ENCODE data around the gene LRRC31. TPM values are rescaled to one million over a fixed set of nuclear protein-coding genes. Genes with fewer than 3 reads are reported as not detected.

LRRC31 gene
- total and polyA plus RNA-seq, 12 donors, result not detected

DNA sequence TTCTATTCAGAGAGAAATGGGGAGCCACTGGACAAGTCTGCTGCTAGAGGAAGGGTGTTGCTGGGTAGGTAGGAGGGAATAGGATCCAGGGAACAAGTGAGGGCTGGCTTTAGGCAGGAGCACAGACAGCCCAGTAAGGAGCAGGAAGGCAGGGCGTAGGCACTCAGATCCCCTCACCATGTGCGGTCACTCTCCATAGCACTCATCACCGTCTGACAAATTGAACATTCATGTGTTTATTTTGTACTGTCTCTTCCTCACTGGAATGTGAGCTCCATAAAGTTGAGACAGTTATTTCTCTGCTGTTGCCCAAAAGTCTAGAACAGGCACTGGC lies 32.8 kb downstream of the LRRC31 start:
- TF ChIP-seq, protein P1, sequence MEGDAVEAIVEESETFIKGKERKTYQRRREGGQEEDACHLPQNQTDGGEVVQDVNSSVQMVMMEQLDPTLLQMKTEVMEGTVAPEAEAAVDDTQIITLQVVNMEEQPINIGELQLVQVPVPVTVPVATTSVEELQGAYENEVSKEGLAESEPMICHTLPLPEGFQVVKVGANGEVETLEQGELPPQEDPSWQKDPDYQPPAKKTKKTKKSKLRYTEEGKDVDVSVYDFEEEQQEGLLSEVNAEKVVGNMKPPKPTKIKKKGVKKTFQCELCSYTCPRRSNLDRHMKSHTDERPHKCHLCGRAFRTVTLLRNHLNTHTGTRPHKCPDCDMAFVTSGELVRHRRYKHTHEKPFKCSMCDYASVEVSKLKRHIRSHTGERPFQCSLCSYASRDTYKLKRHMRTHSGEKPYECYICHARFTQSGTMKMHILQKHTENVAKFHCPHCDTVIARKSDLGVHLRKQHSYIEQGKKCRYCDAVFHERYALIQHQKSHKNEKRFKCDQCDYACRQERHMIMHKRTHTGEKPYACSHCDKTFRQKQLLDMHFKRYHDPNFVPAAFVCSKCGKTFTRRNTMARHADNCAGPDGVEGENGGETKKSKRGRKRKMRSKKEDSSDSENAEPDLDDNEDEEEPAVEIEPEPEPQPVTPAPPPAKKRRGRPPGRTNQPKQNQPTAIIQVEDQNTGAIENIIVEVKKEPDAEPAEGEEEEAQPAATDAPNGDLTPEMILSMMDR (IDR thresholded peaks at IDR 0.05), result no peak
- H3K36me3 ChIP-seq, result no peaks in the 10 kb centered on the region
- WGBS, 2 donors, result 81% methylated on average over 3 of the region's 3 CpGs
- intact Hi-C loops (cut with DNase I), result no loop called here
- H3K9me3 ChIP-seq, result no peaks in the 10 kb centered on the region
- no peak overlapping the region for H3K27ac ChIP-seq
- H3K4me1 ChIP-seq, result no peaks in the 10 kb centered on the region
- H3K4me3 ChIP-seq, result no peak overlapping the region
- DNase-seq (no peak), ATAC-seq (peak in 1 of 8 donors; percentile 15)
- peaks cover 0 to under 1% (median 0%) of the 10 kb centered on the region in 7 donors for H3K27me3 ChIP-seq

DNA sequence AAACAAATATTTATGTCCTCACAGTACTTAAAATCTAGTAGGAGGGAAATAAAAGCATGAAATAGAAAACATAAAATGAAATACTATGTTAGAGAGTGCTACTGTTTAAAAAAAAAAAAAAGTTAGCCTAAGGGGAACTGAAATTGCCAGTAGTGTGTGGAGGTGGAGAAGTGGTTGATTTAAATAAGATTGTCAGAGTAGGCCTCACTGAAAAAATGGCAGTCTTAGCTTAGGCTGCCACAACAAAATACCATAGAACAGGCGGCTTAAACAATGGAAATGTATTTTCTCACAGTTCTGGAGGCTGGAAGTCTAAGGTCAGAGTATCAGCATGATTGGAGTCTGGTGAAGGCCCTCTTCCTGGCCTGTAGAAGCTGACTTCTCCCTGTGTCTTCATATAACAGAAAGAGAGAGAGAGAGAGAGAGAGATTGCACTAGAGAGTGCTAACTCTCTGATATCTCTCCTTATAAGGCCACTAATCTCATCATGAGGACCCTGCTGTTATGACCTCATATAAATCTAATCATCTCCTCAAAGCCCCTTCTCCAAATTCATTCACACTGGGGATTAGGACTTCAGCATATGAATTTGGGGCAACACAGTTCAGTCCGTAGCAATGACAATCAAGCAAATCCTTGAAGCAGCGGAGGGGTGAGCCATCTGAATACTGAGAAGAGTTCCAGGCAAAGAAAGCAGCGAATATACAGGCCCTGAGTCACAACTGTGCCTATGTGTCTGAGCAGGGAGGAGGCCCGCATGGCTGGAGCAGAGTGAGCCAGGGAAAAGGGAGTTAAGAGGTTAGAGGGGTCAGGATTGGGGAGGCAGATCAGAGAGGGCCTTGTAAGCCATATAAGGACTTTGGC lies 33.4 kb downstream of the LRRC31 start:
- intact Hi-C loops (cut with DNase I), result no loop called here
- no peaks in the 10 kb centered on the region for H3K4me1 ChIP-seq
- DNase-seq, result no peak
- 77 to 80% methylated on average over 5 of the region's 5 CpGs for WGBS, 2 donors
- peaks cover 0 to 4% (median 0%) of the 10 kb centered on the region in 7 donors for H3K27me3 ChIP-seq
- H3K4me3 ChIP-seq, result no peak overlapping the region
- TF ChIP-seq, protein P1 (IDR thresholded peaks at IDR 0.05), result no peak
- H3K27ac ChIP-seq, result no peak overlapping the region
- ATAC-seq, result no peak
- no peaks in the 10 kb centered on the region for H3K9me3 ChIP-seq
- H3K36me3 ChIP-seq, result no peaks in the 10 kb centered on the region

DNA sequence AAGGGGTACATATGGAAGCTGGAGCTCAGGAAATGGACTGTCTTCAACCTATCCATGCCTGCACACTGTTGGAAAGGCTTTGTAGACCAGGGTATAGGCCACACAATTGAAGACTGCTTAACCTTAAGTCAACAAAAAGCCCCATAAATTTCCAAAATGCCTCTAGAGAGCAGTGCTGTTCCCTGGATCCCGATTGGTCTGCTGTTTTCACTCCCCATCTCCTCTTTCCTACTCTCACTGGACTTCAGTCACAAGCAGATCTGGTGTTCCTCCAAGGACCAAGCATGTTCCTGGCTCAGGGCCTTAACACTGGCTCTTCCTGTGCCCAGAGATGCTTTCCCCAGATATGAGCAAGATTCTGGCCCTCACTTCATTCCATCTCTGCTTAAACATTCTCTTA lies 34.2 kb downstream of the LRRC31 start:
- TF ChIP-seq, protein P1 (IDR thresholded peaks at IDR 0.05), result no peak
- 53 to 79% methylated on average over 1 of the region's 1 CpG for WGBS, 2 donors
- H3K36me3 ChIP-seq, result no peaks in the 10 kb centered on the region
- H3K27me3 ChIP-seq, result peaks cover 0 to 4% (median 0%) of the 10 kb centered on the region in 7 donors
- DNase-seq (no peak), ATAC-seq (no peak)
- intact Hi-C loops (cut with DNase I), result no loop called here
- H3K9me3 ChIP-seq, result no peaks in the 10 kb centered on the region
- H3K4me3 ChIP-seq, result no peak overlapping the region
- H3K4me1 ChIP-seq, result no peaks in the 10 kb centered on the region
- no peak overlapping the region for H3K27ac ChIP-seq

DNA sequence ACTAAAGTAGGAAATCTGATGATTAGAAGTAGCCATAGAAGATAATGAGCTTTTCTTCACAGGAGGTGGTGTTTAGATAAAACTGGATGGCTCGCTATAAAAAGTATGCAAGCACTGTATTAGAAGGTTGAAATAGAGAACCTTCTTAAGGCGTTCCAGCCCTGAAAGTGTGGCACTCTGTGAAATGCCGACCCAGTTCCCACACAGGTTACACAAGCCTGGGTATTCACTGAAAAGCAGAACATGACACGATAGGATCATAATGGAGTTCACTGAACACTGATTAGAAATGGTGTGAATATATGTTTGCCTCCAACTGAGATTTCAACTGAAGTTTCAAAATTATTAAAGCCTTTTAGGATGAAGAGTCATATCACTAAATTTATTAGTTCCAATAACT lies 42.0 kb downstream of the LRRC31 start:
- intact Hi-C loops (cut with DNase I), result no loop called here

More for the DNA sequence above, 42.0 kb downstream of the LRRC31 start:
- H3K36me3 ChIP-seq, result no peaks in the 10 kb centered on the region
- no peaks in the 10 kb centered on the region for H3K9me3 ChIP-seq
- H3K4me3 ChIP-seq, result no peak overlapping the region
- no peak for ATAC-seq
- no peak overlapping the region for H3K27ac ChIP-seq
- H3K27me3 ChIP-seq, result peaks cover 0 to 16% (median 0%) of the 10 kb centered on the region in 7 donors
- TF ChIP-seq, protein P1 (IDR thresholded peaks at IDR 0.05), result no peak
- no peak for DNase-seq
- H3K4me1 ChIP-seq, result peaks cover 0 to 11% (median 0%) of the 10 kb centered on the region in 9 donors
- 78 to 86% methylated on average over 4 of the region's 4 CpGs for WGBS, 2 donors
